Activated CD8-positive, alpha-beta memory T cell treated with anti-CD3 and anti-CD28 coated beads, Interleukin-2, amount 50 U/mL, for 1 hour (primary cell): ENCODE results near the gene LMAN1.
A peak's percentile ranks its signal among the peaks of the same experiment; 100 is the strongest.

ENCODE experiments used
- DNase-seq: peaks from one replicate; pipeline ENCODE4 v3.0.0-alpha.2; 2020; ENCODE audit errors: extremely low read depth

The LMAN1 gene

GRCh38 chr18:59358712-59359575 lies at the start of gene LMAN1:
LMAN1 (minus strand) TSS chr18:59359265; CDS start chr18:59359244, 21 bp downstream.
- peak; percentile 73 for DNase-seq

- DNase-seq: peak; percentile 27
Measured at GRCh38 chr18:59402432-59403090, 43.5 kb upstream of the LMAN1 start.

- no peak for DNase-seq
Measured at GRCh38 chr18:59400407-59400806, 41.3 kb upstream of the LMAN1 start.

GRCh38 chr18:59395226-59396175 lies 36.4 kb upstream of the LMAN1 start:
- DNase-seq: no peak

- DNase-seq: no peak
Measured at GRCh38 chr18:59393381-59393780, 34.3 kb upstream of the LMAN1 start.

GRCh38 chr18:59388817-59389216 lies 29.8 kb upstream of the LMAN1 start:
- DNase-seq: no peak

GRCh38 chr18:59387687-59388565 lies 28.9 kb upstream of the LMAN1 start:
- no peak for DNase-seq

GRCh38 chr18:59386909-59387686 lies 28.0 kb upstream of the LMAN1 start:
- no peak for DNase-seq

GRCh38 chr18:59385191-59385590 lies 26.1 kb upstream of the LMAN1 start:
- no peak for DNase-seq

- DNase-seq: no peak
Measured at GRCh38 chr18:59383851-59384250, 24.8 kb upstream of the LMAN1 start.

GRCh38 chr18:59382383-59382782 lies 23.3 kb upstream of the LMAN1 start:
- no peak for DNase-seq

- no peak for DNase-seq
Measured at GRCh38 chr18:59381949-59382348, 22.9 kb upstream of the LMAN1 start.

- DNase-seq: no peak
Measured at GRCh38 chr18:59380706-59381105, 21.6 kb upstream of the LMAN1 start.

- no peak for DNase-seq
Measured at GRCh38 chr18:59379772-59380522, 20.9 kb upstream of the LMAN1 start.

- no peak for DNase-seq
Measured at GRCh38 chr18:59377613-59378337, 18.7 kb upstream of the LMAN1 start.

- DNase-seq: no peak
Measured at GRCh38 chr18:59376351-59376935, 17.4 kb upstream of the LMAN1 start.

- no peak for DNase-seq
Measured at GRCh38 chr18:59374128-59374527, 15.1 kb upstream of the LMAN1 start.

- DNase-seq: no peak
Measured at GRCh38 chr18:59372975-59373374, 13.9 kb upstream of the LMAN1 start.
